GM19452 (cell line): ENCODE measurements around the gene ZNF484.

Experiments used
- ATAC-seq: cut with Tn5 transposase; IDR thresholded peaks from one replicate; pipeline ENCODE4 v1.9.1; 2021; ENCODE audit not compliant: unreplicated experiment

The ZNF484 gene

DNA sequence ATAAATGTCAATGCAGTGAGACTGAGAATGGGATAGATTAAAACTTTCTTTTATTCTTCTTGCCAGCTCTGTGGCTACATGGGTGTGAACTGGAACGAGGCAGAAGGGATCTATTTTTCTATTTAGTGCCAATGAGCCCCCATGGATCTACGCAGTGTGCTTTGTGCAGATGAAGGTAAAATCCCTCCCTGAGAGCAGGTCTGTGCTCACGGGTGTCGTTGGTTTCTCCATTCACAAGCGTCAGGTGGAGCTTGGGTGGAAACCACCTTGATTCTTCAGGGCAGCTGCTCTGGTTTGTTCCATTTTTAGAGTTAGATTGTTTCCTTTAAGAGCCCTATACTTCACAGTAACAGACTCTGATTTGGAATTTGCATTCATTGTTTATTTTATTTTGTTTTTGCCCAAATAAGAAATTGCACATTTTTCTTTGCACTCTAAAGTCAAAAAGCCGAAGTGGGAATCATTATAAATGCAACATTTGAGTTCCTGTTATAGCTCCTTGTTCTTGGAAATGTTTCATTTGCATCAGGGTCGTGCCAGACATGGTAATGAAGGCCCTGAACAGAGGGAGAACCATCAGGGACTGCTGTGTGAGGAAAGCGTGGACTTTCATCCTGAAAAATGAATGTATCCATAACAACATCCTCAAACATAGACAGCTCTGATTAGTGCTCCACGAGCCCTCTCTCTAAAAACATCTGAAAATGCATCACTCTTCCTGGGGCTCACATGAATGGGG is 82.1 kb downstream of the ZNF484 start:
- ATAC-seq = no peak
